H1 (cell line): Measurements from ENCODE around the gene PRKCD. TPM values are rescaled to one million over a fixed set of nuclear protein-coding genes. Genes with fewer than 3 reads are reported as not detected.

ENCODE experiments used
- KDM1A ChIP-seq: fragments of 200-600, 300-600 bp; sonication (generic); IDR thresholded peaks from 2 replicates; pipeline ENCODE4 v1.7.1; 2016; ENCODE audit warnings: mild to moderate bottlenecking, low read length, borderline replicate concordance
- KDM4A ChIP-seq: IDR thresholded peaks from one replicate; pipeline ENCODE4 v1.7.1; 2012; ENCODE audit warnings: low read depth, mild to moderate bottlenecking, moderate library complexity, low read length, inconsistent platforms; ENCODE audit not compliant: severe bottlenecking
- POLR2A ChIP-seq, 2 experiments: IDR thresholded peaks; 1 replicate in 1 of 2; 2 replicates in 1 of 2; pipeline ENCODE4 v1.6.1; 2011; ENCODE audit warnings: low read depth in 2 of 2, low read length in 2 of 2, mild to moderate bottlenecking in 2 of 2; ENCODE audit errors: control extremely low read depth in 1 of 2
- RAD21 ChIP-seq, 2 experiments: IDR thresholded peaks in 1 of 2; conservative IDR thresholded peaks in 1 of 2; 2 replicates each; pipeline ENCODE4 v1.6.1; 2011; ENCODE audit warnings: low read depth in 2 of 2, low read length in 2 of 2, improper control_type of control experiment in 1 of 2, inconsistent platforms in 1 of 2, mild to moderate bottlenecking in 1 of 2, moderate library complexity in 1 of 2
- SIRT6 ChIP-seq: IDR thresholded peaks from one replicate; pipeline ENCODE4 v1.7.1; 2012; ENCODE audit warnings: low read length, inconsistent platforms
- TBP ChIP-seq: IDR thresholded peaks from 2 replicates; pipeline ENCODE4 v1.6.1; 2011; ENCODE audit warnings: low read depth, low read length, improper control_type of control experiment
- polyA plus RNA-seq, 7 experiments: library from polyadenylated mRNA; depleted of rRNA in 3 of 7; stranded (reverse) in 5 of 7; unstranded in 2 of 7; fragments of >200 nt in 5 of 7; fragments of 200-250 nt in 2 of 7; gene quantifications; 1 replicate in 5 of 7; 2 replicates in 1 of 7; 4 replicates in 1 of 7; pipeline versions ENCODE4 v1.2.1 to v1.2.3, GENCODE V29; 2011 to 2013; ENCODE audit warnings: missing spikeins in 2 of 7, mixed read lengths in 2 of 7
- total RNA-seq: library from RNA; stranded (reverse); fragmentation: NEBNext Ultra II Directional; extraction: Animal tissue kit (Norgen Biotek cat#: 25700); gene quantifications from 2 replicates; pipeline ENCODE4 v1.2.1, GENCODE V29; 2021

Gene PRKCD
- total and polyA plus RNA-seq, 2 of the 8 experiments (the other 6 are each of a cell fraction or from before 2014, with no cell fraction given) = 22.6 to 23.9 TPM

DNA sequence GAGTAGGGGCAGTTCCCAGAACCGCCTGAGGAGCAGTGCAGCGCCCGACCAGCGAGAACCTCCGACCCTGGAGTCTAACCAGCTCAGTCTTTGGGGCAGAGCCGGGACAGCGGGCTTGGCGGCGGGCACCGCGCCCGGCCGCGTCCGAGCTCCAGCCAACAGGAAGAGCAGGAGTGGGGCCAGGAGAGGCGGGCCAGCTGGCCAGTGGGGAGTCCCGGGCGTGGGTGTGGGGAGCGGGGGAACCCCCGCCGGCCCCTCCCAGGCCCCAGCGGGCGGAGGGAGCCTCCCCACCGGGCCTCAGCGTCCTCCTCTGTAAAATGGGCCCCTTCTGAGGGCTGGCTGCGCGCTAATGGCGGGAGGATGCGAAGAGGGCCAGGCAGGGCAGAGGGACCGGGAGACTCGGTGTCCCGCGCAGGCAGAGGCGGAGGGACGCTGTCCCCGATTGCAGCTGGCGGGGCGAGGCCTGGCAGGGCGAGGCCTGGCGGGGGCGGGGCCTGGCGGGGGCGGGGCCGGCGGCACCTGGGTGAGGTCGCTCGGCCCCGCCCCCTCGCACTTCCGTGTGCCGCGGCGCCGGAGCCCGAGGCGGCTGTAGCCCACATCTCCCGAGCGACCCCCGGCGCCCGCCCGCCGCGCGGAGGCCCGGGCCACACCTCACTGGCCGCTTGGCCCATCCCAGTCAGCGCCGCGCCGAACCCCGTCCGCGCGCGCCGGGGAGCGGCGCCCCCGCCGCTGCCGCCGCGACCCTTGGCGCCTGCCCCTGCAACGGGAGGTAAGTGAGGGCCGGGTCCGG lies at the start of gene PRKCD (continued):
- peak; percentile 79; the same call in 1 of the 2 replicates for TF ChIP-seq TBP
- peak; percentile 35 for TF ChIP-seq RAD21 (IDR thresholded peaks at IDR 0.05 in 1 of 2, conservative IDR thresholded peaks at IDR 0.05 in 1 of 2; ENCODE audit: low read depth in 2 of 2, low read length in 2 of 2)
- TF ChIP-seq POLR2A (IDR thresholded peaks at IDR 0.05; ENCODE audit: control extremely low read depth in 1 of 2, low read depth in 2 of 2, low read length in 2 of 2) = peak in 1 of 2 experiments; percentile 21; a peak in 1 of 3 replicates
- peak; percentile 95 for TF ChIP-seq KDM1A
- peak; percentile 81 for TF ChIP-seq KDM4A
- TF ChIP-seq SIRT6 = no peak
